ENCODE results near the gene ZBTB7B. TPM values are rescaled to one million over a fixed set of nuclear protein-coding genes. Genes with fewer than 3 reads are reported as not detected.

Gene ZBTB7B
- total and polyA plus RNA-seq, 9 of the 15 experiments (the other 6 are each of a cell fraction or from before 2014, with no cell fraction given): 0.04 to 46.5 (median 15.2) TPM

DNA sequence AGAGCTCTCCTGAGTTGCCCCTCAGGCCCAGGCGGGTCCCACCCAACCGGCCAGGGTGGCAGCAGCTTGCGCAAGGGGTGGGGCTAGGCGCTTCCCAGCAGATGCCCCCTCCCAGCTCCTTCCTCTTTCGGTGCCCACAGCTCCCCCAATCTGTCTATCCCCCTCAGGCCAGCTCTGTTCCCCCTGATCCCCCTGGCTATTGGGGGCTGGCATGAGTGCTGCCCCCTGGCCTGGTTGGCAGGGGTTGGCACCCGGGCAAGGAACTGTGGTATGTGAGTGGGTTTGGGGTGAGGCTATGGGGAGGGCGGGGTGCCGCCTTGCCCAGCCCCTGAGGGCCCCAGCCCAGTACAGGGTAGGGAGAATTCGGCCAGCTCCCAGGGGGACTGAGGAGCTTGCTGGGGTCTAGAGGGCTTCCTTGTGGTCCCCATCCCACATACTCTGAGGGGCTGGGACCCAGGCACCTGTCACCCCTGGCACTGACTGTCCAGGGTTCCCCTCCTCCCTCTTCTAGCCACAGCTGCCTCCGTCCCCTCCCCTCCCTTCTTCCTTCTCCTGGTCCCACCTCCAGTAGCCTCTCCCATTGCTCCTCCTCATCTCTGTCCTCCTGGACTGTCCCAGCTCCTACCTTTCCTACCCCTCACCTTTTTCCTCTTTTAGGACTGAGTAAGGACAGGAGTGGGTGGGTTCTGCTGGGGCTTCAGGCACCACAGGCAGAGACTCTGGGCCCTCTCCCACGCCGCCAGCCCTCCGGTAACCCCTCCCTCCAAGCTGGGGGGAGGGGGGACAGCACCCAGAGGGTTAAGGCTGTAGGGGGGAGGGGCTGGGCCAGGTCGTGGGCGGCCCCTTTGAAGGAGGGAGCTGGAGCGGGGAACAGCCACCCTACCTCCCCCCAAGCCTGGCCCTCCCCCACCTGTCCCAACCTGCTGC lies 5.7 kb downstream of the ZBTB7B start (continued):
- TF ChIP-seq, protein P1, sequence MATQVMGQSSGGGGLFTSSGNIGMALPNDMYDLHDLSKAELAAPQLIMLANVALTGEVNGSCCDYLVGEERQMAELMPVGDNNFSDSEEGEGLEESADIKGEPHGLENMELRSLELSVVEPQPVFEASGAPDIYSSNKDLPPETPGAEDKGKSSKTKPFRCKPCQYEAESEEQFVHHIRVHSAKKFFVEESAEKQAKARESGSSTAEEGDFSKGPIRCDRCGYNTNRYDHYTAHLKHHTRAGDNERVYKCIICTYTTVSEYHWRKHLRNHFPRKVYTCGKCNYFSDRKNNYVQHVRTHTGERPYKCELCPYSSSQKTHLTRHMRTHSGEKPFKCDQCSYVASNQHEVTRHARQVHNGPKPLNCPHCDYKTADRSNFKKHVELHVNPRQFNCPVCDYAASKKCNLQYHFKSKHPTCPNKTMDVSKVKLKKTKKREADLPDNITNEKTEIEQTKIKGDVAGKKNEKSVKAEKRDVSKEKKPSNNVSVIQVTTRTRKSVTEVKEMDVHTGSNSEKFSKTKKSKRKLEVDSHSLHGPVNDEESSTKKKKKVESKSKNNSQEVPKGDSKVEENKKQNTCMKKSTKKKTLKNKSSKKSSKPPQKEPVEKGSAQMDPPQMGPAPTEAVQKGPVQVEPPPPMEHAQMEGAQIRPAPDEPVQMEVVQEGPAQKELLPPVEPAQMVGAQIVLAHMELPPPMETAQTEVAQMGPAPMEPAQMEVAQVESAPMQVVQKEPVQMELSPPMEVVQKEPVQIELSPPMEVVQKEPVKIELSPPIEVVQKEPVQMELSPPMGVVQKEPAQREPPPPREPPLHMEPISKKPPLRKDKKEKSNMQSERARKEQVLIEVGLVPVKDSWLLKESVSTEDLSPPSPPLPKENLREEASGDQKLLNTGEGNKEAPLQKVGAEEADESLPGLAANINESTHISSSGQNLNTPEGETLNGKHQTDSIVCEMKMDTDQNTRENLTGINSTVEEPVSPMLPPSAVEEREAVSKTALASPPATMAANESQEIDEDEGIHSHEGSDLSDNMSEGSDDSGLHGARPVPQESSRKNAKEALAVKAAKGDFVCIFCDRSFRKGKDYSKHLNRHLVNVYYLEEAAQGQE (IDR thresholded peaks at IDR 0.05; ENCODE audit: borderline replicate concordance): no peak
- TF ChIP-seq, protein P1 (CRISPR knock-in tag; IDR thresholded peaks at IDR 0.05; ENCODE audit: low read depth): no peak
- TF ChIP-seq, protein P2, sequence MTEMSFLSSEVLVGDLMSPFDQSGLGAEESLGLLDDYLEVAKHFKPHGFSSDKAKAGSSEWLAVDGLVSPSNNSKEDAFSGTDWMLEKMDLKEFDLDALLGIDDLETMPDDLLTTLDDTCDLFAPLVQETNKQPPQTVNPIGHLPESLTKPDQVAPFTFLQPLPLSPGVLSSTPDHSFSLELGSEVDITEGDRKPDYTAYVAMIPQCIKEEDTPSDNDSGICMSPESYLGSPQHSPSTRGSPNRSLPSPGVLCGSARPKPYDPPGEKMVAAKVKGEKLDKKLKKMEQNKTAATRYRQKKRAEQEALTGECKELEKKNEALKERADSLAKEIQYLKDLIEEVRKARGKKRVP (CRISPR knock-in tag; IDR thresholded peaks at IDR 0.05): no peak
- TF ChIP-seq ZNF354B (CRISPR knock-in tag; IDR thresholded peaks at IDR 0.05) (no peak), FOXA1 (IDR thresholded peaks at IDR 0.05; ENCODE audit: borderline replicate concordance) (no peak), LCOR (CRISPR knock-in tag; IDR thresholded peaks at IDR 0.05) (no peak), HDAC2 (IDR thresholded peaks at IDR 0.05) (no peak), SMARCE1 (IDR thresholded peaks at IDR 0.05) (no peak), KDM1A (IDR thresholded peaks at IDR 0.05) (peak in 1 of 2 experiments; percentile 93; a peak in 2 of 4 replicates), TSC22D4 (tag; IDR thresholded peaks at IDR 0.05) (no peak), SRSF7 (optimal IDR thresholded peaks at IDR 0.05; ENCODE audit: low read depth, low read length) (no peak), ZNF197 (CRISPR knock-in tag; IDR thresholded peaks at IDR 0.05; ENCODE audit: low read depth) (no peak), ZNF561 (CRISPR knock-in tag; conservative IDR thresholded peaks at IDR 0.05) (no peak), ESRRA (IDR thresholded peaks at IDR 0.05; ENCODE audit: borderline replicate concordance, low read depth) (no peak), ZNF766 (CRISPR knock-in tag; conservative IDR thresholded peaks at IDR 0.05) (no peak)
- TF ChIP-seq, protein P3, sequence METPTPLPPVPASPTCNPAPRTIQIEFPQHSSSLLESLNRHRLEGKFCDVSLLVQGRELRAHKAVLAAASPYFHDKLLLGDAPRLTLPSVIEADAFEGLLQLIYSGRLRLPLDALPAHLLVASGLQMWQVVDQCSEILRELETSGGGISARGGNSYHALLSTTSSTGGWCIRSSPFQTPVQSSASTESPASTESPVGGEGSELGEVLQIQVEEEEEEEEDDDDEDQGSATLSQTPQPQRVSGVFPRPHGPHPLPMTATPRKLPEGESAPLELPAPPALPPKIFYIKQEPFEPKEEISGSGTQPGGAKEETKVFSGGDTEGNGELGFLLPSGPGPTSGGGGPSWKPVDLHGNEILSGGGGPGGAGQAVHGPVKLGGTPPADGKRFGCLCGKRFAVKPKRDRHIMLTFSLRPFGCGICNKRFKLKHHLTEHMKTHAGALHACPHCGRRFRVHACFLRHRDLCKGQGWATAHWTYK (CRISPR knock-in tag; IDR thresholded peaks at IDR 0.05): no peak
- TF ChIP-seq, protein P4, sequence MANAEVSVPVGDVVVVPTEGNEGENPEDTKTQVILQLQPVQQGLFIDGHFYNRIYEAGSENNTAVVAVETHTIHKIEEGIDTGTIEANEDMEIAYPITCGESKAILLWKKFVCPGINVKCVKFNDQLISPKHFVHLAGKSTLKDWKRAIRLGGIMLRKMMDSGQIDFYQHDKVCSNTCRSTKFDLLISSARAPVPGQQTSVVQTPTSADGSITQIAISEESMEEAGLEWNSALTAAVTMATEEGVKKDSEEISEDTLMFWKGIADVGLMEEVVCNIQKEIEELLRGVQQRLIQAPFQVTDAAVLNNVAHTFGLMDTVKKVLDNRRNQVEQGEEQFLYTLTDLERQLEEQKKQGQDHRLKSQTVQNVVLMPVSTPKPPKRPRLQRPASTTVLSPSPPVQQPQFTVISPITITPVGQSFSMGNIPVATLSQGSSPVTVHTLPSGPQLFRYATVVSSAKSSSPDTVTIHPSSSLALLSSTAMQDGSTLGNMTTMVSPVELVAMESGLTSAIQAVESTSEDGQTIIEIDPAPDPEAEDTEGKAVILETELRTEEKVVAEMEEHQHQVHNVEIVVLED (CRISPR knock-in tag; IDR thresholded peaks at IDR 0.05): no peak

Data from K562 (cell line).